A673 (cell line): ENCODE data around the gene LHFPL6.
A peak's percentile ranks its signal among the peaks of the same experiment; 100 is the strongest.

ENCODE experiments used
- CTCF ChIP-seq: fragments of 300-800, 200-600 bp; sonication (generic); conservative IDR thresholded peaks from 2 replicates; pipeline ENCODE4 v1.5.1; 2017; ENCODE audit warnings: low read depth, mild to moderate bottlenecking, antibody characterized with exemption, low read length, moderate library complexity, mixed read lengths
- EZH2 ChIP-seq: fragments of 200-600 bp; sonication (generic); IDR thresholded peaks from 2 replicates; pipeline ENCODE4 v1.6.1; 2017; ENCODE audit warnings: borderline replicate concordance, low read depth, mild to moderate bottlenecking, mixed read lengths, antibody characterized with exemption, low read length; ENCODE audit not compliant: poor library complexity, severe bottlenecking

GRCh38 chr13:39415008-39415802, 187.8 kb downstream of the LHFPL6 start:
- TF ChIP-seq EZH2 (no peak), CTCF (peak; percentile 82)
